DMS79 treated with DMSO at 0.1 percent for 48 hours (cell line): Measurements from ENCODE around the gene TXNRD2.
"Not testable (repeated sequence)": the region's sequence is repeated elsewhere in the genome, so short reads cannot be mapped to it uniquely, and the experiment has no call there.

Source experiments
- DNase-seq: peaks from one replicate; lab custom pipeline; 2025; lab: John Stamatoyannopoulos, UW

The TXNRD2 gene

DNA sequence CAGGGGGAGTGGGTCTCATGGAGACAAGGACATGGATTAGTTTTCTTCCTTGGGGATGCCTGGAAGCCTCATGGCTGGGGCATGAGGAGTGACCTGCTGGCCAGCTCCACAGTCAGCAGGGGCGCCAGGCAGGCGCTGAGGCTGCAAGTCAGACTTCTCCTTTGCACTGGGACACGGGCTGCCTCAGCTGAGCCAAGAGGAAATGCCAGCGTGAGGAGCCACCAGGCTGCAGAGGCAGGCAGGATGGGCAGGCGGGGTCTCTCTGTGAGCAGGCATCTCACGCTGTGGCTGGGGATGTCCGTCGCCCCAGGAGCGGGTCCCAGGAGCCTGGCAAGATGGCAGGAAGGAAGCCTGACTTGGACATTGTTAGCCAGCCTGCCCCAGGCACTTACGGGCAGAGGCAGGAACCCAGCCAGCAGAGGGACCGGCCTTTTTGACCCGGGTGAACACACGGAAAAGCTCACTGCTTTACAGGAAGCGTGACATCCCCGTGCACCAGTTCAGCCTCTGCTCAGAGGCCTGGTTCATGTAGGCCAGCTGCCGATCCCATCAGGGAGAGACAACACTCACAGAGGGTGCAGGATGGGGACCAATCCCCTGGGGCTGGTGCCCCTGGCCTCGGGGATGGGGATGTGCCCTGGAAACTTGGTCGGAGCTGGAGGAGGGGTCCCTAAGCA lies 97.1 kb downstream of the TXNRD2 start:
- DNase-seq: no peak

DNA sequence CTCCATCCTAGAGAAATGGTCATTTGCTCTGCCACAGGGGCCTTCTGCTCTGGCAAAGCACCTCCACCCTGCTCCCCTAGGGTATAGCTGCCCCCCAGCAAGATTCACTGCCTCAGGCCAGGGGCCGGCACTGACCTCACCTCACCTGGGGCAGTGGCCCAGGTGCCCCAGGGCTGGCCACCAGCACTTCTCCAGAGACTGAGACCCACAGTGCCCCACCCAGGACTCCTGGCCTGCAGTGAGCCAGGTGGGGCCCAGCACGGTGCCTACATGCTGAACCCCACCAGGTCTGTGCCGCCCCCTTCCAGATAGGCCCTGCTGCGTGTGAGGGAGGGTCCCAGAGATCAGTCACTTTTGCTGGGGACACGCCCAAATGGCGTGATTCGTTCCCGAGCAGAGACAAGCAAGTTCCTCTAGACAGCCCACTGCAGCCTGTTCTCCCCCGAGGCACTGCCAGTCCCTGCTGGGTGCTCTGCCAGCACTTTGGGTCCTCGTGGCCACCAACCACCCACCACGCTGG lies 97.7 kb downstream of the TXNRD2 start:
- no peak for DNase-seq

DNA sequence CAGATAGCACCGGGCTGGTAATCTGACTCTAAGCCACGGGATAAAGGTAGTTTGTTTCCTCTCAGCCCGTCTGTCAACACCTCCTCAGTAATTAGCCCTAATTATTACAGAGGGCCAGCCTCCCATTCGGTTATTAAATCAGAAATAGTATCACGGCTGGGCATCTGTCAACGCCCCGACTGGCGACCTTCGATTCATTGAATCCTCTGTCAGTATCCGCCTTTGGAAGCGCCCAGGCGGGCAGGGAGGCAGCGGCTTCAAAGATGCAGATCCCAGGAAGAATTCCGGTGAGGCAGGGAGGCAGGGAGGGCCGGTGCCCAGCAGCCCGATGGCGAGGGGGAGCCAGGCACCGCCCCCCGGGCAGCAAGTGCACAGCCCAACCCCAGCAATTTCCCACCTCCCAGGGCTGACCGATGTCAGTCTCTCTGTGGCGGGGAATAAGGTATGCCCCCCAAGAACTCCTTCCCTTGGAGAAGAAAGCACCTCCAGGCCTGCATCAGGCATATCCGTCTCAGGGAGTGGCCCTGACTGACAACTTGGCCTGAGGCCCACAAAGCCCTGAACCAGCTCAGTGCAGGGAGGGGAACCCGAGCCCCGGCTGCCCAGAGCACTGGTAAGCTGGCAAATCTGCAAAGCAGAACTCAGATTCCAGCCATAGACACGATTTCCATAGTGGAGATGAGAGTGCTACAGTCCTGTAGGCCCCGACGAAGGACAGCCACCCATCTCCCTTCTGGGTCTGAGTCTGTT lies 98.3 kb downstream of the TXNRD2 start:
- DNase-seq: no peak

DNA sequence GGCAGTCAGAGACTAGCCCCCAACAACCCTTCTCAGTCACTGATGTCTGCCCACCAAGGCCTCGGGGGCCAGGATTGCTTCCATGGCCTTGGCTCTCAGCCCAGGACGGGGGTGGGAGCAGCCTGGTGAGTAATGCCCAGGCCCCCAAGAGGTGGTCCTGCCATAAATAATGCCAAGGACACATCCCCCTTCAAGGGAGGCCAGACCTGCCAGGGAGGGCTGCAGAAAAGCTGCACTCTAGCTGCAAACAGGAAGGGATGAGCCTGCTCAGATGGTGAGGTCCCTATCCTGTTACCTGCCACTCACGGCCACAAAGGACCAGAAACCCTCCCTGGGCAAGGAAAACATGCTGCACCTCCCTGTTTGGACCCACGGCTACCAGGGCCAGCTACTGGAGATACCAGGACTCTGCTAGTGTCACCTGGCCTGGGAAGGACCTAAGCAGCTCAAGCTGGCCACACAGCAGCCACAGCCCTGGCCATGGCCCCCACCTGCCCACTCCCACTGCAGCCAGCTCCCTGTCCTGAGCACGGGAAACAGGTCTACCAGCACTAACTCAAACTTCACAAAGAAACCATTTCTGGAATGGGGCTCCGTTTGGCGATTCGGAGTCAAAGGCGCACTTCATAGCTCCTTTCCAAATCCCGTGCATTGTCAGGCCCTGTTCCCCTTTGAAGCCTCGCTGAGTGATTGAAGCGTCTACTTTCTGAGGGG lies 99.1 kb downstream of the TXNRD2 start:
- no peak for DNase-seq

DNA sequence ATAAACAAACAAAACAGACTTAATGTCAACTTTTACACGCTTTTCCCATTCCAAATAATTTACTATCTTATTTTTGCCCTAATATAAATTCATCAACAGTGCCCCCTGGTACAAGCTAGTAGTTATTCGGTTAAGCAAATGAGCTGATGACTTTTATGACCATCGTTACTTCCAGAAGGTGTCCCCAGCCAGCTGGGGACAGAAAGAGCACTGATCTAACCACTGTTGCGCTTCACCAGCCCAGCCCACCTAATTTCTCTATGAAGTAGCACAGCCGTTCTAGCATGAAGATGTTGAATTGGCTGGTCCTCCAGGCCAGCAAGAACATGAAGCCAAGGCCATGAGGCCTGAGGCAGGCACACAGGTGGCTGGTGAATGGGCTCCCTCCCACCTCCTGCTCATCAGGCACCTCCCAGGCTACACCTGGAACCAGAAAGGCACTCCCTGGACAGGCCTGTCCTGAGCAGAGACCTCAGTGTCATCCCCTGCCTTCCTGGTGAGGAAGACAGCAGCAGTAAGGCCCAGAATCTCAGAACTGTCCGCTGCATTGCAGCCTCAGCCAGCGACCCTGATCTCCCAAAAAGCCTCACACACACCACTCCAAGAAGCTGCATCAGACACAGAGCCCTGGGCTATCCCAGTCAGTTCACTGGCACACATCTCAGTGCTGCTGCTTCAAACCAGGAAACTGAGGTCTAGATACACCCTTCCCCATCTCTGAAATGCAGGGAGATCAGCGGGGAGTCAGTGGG lies 99.8 kb downstream of the TXNRD2 start:
- DNase-seq: peak; percentile 8

DNA sequence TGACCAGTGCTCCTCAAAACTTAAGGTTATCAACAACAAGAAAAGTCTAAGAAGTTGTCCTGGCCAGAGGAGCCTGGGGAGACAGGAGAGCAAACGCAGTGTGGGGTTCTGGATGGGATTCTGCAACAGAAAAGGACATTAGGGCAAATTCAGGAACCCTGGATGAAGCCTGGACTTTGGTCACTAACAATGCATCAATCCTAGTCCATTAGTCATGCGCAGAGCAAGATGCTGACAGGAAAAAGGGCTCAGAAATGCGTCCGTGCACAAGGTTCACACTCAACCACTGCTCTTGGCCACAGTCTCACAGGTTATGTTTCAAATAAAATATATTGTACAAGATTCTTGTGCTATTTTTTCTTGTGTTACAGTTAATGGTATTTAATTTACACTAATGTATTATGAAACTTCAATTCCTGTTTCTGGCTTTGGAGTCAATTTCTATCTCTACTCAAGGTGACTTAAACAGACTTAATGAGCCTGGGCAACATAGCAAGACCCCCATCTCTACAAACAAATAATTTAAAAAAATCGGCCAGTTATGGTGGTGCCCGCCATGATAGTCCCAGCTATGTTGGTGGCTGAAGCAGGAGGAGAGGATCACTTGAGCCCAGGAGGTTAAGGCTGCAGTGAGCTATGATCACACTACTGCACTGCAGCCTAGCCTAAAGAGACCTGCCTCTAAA lies 100.5 kb downstream of the TXNRD2 start:
- no peak for DNase-seq

DNA sequence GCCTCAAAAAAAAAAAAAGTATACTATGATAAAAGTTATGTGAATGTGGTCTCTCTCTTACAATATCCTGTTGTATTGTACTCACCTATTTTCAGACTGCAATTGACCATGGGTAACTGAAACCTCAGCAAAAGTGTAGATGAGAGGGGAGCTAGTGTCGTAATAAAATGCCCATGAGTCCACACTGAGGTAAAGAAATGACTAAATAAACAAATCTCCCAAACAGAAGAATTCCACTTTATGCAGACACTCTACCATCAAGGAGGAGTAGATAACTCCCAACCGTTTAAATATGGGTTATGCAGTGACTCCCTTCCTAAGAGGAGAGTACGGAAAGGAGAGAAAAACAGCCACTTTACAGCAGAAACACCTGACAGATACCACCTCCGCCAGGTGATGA lies 101.6 kb downstream of the TXNRD2 start:
- DNase-seq: no peak

DNA sequence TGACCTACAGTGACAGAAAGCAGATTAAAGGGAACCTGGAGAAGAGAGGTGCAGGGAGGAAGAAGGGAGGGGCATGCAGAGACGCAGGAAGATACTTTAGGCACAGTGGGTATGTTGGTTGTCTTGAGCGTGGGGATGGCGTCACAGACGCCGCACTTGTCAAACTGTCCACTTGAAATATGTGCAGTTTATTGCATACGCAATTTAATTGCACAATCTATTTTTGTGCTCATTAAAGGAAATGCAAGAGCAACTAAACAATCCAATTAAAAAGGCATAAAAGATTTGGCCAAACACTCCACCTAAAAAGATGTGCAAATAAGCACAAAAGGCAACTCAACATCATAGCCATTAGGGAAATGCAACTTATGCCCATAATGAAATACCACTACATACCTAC lies 103.7 kb downstream of the TXNRD2 start:
- DNase-seq: no peak

DNA sequence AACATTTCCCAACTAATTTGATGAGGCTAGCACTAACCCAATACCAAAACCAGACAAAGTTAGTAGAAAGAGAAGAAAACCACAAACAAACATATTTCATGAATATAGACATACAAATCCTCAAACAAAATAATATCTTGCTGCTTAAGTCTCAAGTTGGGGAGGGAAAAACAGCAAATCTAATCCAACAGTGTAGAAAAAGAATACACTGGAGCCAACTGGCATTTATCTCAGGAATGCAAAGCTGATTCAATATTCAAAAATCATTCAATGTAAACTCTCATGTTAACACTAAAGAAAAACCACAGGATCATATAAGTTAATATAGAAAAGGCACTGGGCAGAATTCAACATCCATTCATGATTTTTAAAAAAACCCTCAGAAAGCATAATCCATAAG lies 105.1 kb downstream of the TXNRD2 start:
- DNase-seq: no peak

DNA sequence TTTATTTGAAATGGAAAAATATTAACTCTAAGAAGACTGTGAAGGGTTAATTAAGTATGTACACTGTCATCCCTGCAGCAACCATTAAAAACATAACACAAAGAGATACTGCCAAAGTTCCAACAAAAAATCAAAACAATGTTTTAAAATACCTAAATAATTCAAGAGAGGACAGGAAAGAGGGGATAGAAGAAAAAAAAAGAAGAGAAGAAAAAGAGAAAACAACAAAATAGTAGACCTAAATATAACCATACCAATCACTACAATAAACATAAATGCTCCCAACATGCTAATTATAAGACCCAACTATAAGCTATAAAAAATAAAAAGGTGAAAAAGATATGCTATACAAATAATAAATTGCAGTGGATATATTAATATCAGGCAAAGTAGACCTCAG lies 107.0 kb downstream of the TXNRD2 start:
- DNase-seq: no peak

DNA sequence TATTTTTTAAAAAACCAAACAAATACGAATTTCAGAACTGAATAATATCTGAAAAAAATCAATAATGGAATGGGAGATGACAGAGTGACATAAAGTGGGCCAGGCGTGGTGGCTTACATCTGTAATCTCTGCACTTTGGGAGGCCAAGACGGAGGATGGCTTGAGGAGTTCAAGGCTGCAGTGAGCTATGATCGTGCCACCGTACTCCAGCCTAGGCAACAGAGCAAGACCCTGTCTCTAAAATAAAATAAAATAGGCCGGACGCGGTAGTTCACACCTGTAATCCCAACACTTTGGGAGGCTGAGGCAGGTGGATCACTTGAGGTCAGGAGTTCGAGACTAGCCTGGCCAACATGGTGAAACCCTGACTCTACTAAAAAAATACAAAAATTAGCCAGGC lies 108.3 kb downstream of the TXNRD2 start:
- not testable (repeated sequence) for DNase-seq

DNA sequence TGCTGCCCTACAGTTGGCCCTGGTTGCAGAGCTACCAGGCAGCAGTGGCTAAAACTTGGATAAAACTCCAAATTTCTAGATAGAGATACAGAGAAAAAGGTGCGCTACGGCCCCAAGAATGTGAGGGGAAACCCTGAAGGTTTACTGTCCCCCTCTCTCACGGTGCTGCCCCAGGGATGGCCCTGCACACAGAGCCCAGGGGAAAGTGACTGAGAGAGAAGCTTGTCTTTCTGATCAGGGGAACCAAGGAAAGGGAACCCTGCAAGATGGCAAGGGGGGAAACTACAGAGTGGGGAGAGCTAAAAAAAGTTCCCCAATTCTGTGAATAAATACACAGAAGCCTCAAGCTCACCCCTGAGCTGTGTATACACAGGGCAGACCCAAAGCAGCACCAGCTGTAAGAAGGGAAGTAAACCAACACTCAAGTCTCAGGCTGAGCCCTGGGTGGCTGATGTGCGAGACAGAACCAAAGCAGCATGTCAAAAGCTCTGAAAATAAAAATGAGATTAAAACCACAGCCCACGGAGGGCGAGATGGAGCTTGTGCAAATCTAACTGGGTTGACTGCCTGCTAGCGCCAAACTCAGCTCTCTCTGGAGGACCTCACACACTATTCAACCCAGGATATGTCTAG lies 109.0 kb downstream of the TXNRD2 start:
- DNase-seq: no peak

DNA sequence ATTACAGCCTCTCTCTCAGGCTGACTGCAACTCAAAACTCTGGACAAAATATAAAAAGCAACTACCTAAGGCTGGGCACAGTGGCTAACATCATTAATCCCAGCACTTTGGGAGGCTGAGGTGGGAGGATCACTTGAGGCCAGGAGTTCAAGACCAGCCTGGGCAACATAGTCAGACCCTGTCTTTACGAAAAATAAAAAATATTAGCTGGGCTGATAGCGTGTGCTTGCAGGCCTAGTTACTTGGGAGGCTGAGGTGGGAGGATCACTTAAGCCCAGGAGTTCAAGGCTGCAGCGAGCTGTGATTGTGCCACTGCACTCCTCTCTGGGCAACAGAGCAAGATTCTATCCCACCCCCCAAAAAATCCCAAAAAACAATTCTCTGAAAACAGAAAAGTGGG lies 109.6 kb downstream of the TXNRD2 start:
- not testable (repeated sequence) for DNase-seq

DNA sequence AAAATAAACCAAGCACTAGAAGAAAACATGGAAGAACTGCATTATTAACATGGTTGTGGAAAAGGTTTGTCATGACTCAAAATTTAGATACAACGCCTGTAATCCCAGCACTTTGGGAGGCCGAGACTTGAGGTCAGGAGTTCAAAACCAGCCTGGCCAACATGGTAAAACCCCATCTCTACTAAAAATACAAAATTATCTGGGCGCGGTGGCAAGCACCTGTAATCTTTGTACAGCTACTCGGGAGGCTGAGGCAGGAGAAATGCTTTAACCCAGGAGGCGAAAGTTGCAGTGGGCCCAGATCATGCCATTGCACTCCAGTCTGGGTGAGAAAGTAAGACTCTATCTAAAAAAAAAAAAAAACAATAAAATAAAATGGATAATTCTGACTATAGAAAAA lies 110.6 kb downstream of the TXNRD2 start:
- DNase-seq: no peak

DNA sequence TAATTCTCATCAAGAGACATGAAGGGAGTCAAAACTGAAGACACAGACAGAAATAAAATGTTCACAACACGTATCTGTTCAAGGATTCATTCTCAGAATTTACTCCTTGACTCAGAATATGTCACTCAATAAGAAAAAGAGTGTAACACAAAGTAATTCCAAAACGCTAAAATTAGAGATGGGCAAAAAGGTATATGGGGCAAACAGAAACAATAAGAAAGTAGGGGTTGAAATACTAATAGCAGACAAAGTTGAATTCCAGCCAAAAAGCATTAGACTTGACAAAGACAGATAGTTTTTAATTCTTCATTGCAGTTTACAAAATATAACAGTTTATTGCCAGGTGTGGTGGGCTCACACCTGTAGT lies 113.6 kb downstream of the TXNRD2 start:
- no peak for DNase-seq

DNA sequence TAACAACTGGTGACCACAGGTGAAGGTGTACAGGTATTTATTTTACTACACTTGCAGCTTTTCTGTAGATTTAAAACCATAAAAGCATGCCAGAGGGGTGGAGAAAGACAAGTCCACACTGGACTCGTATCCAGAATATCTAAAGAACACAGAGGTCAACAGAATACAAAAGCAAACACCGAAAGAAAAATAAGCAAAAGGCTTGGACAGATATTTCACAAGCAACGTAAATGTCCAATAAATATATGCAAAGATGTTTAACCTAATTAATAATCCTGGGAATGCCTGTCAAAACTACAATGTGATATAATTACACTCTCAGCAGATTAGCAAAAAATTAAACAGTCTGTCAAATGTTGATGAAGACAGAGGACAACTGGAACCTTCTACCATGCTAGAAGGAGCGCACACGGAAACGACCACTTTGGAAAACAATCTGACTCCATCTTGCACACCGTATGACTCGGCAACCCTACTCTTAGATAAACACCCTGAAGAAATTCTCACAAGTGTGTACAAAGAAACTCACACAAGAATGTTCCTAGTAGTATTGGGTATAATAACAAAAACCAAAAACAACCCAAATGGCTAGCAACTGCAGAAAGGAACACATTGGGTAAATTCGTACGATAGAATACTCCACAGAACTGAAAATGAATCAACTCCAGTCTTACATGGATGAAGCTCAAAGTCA lies 114.1 kb downstream of the TXNRD2 start:
- DNase-seq: no peak

DNA sequence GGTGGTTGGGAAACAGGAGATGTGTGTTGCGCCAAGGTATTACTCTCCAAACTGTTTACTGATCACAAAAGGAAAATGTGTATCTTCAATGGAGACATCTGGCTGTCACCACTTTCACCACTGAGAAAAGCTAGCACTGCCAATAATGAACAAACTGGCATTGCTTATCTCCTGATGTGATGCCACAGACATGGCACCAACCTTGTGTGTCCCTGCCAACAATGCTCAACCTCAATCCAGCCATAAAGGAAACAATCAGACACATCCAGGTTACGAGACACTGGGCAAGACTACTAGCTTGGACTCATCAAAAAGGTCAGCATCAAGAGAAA lies 115.0 kb downstream of the TXNRD2 start:
- DNase-seq: no peak

DNA sequence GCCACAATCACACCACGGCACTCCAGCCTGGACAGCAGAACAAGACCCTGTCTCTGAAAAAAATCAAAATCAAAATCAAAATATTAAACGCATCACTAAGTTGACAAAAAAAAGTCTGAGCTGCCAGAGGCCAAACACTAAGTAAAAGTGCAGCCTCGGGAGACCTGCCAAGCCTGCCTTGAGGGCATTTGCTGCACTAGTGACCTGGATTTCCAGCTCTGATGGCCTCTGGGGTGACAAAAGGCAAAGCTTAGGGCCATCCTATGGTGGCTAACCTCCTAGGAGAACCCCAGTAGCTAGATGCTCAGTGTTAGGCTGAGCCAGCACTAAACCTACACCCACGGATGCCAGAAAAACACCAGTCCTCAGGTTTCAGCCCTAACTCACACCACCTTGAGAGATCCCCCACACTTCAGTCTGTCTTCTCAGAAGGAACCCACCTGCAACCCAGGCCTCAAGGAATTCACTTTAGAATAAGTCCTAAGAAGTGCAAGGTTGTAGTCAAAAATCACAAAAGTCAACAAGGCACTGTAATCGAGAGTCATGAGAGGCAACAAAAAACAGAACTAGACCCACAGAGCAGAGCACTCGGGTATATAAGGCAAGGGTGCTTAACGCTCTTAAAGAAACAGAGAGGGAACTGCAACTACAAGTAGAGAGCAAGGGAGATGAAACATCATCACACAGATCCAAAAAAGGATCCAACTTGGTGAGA lies 115.6 kb downstream of the TXNRD2 start:
- DNase-seq: no peak
